OCI-LY3 (cell line): Measurements from ENCODE around the gene PITPNC1.

Experiments
- EZH2phosphoT487 ChIP-seq: fragments of 200-600 bp; shearing (Covaris generic); IDR thresholded peaks from 2 replicates; pipeline ENCODE4 v1.6.1; 2018; ENCODE audit warnings: antibody characterized with exemption, mixed run types, low read depth
- TF ChIP-seq, protein P1 (sequence below): fragments of 200-600, 300-600 bp; sonication (generic); IDR thresholded peaks from 2 replicates; pipeline ENCODE4 v1.5.1; 2014; ENCODE audit warnings: antibody characterized with exemption, low read length, low read depth

- TF ChIP-seq, protein P1, sequence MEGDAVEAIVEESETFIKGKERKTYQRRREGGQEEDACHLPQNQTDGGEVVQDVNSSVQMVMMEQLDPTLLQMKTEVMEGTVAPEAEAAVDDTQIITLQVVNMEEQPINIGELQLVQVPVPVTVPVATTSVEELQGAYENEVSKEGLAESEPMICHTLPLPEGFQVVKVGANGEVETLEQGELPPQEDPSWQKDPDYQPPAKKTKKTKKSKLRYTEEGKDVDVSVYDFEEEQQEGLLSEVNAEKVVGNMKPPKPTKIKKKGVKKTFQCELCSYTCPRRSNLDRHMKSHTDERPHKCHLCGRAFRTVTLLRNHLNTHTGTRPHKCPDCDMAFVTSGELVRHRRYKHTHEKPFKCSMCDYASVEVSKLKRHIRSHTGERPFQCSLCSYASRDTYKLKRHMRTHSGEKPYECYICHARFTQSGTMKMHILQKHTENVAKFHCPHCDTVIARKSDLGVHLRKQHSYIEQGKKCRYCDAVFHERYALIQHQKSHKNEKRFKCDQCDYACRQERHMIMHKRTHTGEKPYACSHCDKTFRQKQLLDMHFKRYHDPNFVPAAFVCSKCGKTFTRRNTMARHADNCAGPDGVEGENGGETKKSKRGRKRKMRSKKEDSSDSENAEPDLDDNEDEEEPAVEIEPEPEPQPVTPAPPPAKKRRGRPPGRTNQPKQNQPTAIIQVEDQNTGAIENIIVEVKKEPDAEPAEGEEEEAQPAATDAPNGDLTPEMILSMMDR, result no peak
- no peak for TF ChIP-seq EZH2phosphoT487
These were observed 11.3 kb upstream of the PITPNC1 start for GRCh38 chr17:67365738-67366192.
